ENCODE results near the gene MCM6. TPM values are rescaled to one million over a fixed set of nuclear protein-coding genes. Genes with fewer than 3 reads are reported as not detected.

The MCM6 gene
- total RNA-seq, 1 experiment from 2014 or later: 113 TPM

- no peak overlapping the region; a peak in 1 of 7 replicates for H3K27ac Mint-ChIP-seq
- Histone ChIP-seq H4K91ac (ENCODE audit: insufficient read length, low read depth, low read length) (no peak overlapping the region), H3K14ac (ENCODE audit: insufficient read depth, low read length) (no peak overlapping the region), H3K27ac (ENCODE audit: insufficient read length, low read depth, low read length) (no peak overlapping the region), H2AFZ (ENCODE audit: low read length) (no peak overlapping the region), H3K9me3 (ENCODE audit: control insufficient read depth, low read depth, low read length) (no peaks in the 10 kb centered on the region), H3K27me3 (ENCODE audit: insufficient read depth, low read length) (no peaks in the 10 kb centered on the region), H2BK120ac (ENCODE audit: low read depth, low read length, poor library complexity, severe bottlenecking) (no peak overlapping the region), H3K56ac (ENCODE audit: insufficient read length, low read depth, low read length) (no peak overlapping the region), H3K4me2 (ENCODE audit: insufficient read depth, insufficient read length, low read length) (no peak overlapping the region), H3K79me2 (ENCODE audit: insufficient read depth, low read length) (no peaks in the 10 kb centered on the region), H4K20me1 (ENCODE audit: control insufficient read depth, insufficient read depth, insufficient read length) (no peaks in the 10 kb centered on the region), H3K23ac (ENCODE audit: insufficient read length, low read depth, low read length) (no peak overlapping the region), H3K4me1 (ENCODE audit: insufficient read depth, low read length) (no peaks in the 10 kb centered on the region), H3K23me2 (ENCODE audit: insufficient read length, low read depth, low read length, poor library complexity, severe bottlenecking) (no peaks in the 10 kb centered on the region), H3T11ph (ENCODE audit: low read length) (no peak overlapping the region), H2BK12ac (ENCODE audit: insufficient read length, low read depth, low read length) (no peak overlapping the region), H3K18ac (ENCODE audit: insufficient read length, low read depth, low read length) (no peak overlapping the region), H2BK5ac (ENCODE audit: insufficient read length, low read length) (no peak overlapping the region), H2BK20ac (ENCODE audit: low read depth, low read length, poor library complexity, severe bottlenecking) (no peak overlapping the region), H4K5ac (ENCODE audit: insufficient read length, low read depth, low read length) (no peak overlapping the region), H2BK15ac (ENCODE audit: low read depth, low read length) (no peak overlapping the region), H4K8ac (replicated peaks; ENCODE audit: insufficient read length, low read depth, low read length) (no peak overlapping the region), H3K9ac (ENCODE audit: extremely low read depth, insufficient read length, low read length) (no peak overlapping the region), H3K4ac (ENCODE audit: low read depth, low read length) (no peak overlapping the region), H3K79me1 (ENCODE audit: insufficient read depth, low read depth, low read length, poor library complexity, severe bottlenecking) (no peaks in the 10 kb centered on the region), H2AK5ac (ENCODE audit: insufficient read length, low read length) (no peak overlapping the region)
- H3K9me3 Mint-ChIP-seq: peaks cover 25 to 27% of the 10 kb centered on the region in 2 experiments
- H3K27me3 Mint-ChIP-seq (ENCODE audit: low read depth): peaks cover 2% of the 10 kb centered on the region
- DNase-seq: peak; percentile 89
- no CpG with 5 or more reads among the region's 22 CpGs for WGBS (ENCODE audit: extremely low coverage, insufficient read length, low lambda C conversion rate)
- H3K4me3 Mint-ChIP-seq: no peak overlapping the region; a peak in 1 of 5 replicates
- TF ChIP-seq, protein P1, sequence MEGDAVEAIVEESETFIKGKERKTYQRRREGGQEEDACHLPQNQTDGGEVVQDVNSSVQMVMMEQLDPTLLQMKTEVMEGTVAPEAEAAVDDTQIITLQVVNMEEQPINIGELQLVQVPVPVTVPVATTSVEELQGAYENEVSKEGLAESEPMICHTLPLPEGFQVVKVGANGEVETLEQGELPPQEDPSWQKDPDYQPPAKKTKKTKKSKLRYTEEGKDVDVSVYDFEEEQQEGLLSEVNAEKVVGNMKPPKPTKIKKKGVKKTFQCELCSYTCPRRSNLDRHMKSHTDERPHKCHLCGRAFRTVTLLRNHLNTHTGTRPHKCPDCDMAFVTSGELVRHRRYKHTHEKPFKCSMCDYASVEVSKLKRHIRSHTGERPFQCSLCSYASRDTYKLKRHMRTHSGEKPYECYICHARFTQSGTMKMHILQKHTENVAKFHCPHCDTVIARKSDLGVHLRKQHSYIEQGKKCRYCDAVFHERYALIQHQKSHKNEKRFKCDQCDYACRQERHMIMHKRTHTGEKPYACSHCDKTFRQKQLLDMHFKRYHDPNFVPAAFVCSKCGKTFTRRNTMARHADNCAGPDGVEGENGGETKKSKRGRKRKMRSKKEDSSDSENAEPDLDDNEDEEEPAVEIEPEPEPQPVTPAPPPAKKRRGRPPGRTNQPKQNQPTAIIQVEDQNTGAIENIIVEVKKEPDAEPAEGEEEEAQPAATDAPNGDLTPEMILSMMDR (conservative IDR thresholded peaks at IDR 0.05): peak; percentile 96
- peaks cover 8 to 11% of the 10 kb centered on the region in 2 experiments; a peak in 3 of 4 replicates for H3K4me1 Mint-ChIP-seq
- peaks cover 0 to 19% (median 17%) of the 10 kb centered on the region in 3 experiments; a peak in 6 of 7 replicates for H3K36me3 Mint-ChIP-seq (ENCODE audit: insufficient read depth in 1 of 3, low read depth in 3 of 3)
These were observed 78.6 kb downstream of the MCM6 start for GRCh38 chr2:135797497-135798274.

All from H9 (cell line).